ENCODE measurements around the gene TBC1D3C.
"Not testable (repeated sequence)": the region's sequence is repeated elsewhere in the genome, so short reads cannot be mapped to it uniquely, and the experiment has no call there.

The TBC1D3C gene

GRCh38 chr17:38068534-38068933 lies at the start of gene TBC1D3C:
Gene TBC1D3C (minus strand): TSS chr17:38068634. CDS start chr17:38067066, 1,568 bp downstream.
- not testable (repeated sequence) for DNase-seq

DNA sequence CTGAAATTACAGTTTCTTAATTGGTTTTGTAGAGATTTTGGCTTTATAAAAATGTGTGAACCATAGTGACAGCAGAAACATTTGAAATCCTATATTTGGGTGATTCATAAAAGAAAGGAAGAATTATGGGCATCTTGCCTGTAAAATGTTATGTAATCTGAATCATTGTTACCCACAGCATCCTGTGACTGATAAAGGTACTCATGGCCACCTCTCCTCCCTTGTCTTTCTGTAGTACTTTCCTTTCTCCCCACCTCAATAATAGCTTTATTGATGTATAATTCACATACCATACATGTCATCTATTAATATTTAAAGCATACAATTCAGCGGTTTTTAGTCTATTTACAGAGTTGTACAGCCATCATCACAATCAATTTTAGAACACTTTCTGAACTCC lies 30.8 kb upstream of the TBC1D3C start:
- DNase-seq, result not testable (repeated sequence)

- not testable (repeated sequence) for DNase-seq
Measured at GRCh38 chr17:38094059-38094694, 25.7 kb upstream of the TBC1D3C start.

- not testable (repeated sequence) for DNase-seq
Measured at GRCh38 chr17:38088120-38088519, 19.7 kb upstream of the TBC1D3C start.

DNA sequence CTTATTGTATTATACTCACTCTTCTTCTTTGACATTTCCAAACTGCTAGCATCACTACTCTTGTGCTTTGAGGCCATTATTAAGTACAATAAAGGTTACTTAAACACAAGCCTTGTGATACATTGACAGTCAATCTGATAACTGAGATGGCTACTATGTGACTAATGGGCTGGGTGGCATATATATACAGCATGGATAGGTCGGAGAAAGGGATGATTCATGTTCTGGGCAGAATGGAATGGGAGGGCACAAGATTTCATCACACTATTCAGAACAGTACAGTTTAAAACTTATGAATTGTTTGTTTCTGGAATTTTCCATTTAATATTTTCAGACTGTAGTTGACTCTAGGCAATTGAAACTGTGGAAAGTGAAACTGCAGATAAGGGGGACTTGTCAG lies 18.9 kb upstream of the TBC1D3C start:
- not testable (repeated sequence) for DNase-seq

Measured in NCI-H748 treated with DMSO at 0.1 percent for 48 hours (cell line).